ENCODE measurements around the gene TRPM8. TPM values are rescaled to one million over a fixed set of nuclear protein-coding genes. Genes with fewer than 3 reads are reported as not detected.

The TRPM8 gene
- polyA plus RNA-seq, 1 donor (not counting 4 experiments of a cell fraction or from before 2014, with no cell fraction given): 0.04 TPM

- peaks cover 6% of the 10 kb centered on the region for H3K4me1 ChIP-seq (ENCODE audit: control insufficient read depth, extremely low read depth, insufficient read depth, low read length)
- no peak overlapping the region for H3K4me3 ChIP-seq (ENCODE audit: control insufficient read depth in 2 of 3, extremely low read depth in 1 of 3, insufficient read depth in 2 of 3, low read depth in 1 of 3, low read length in 3 of 3)
- H4K20me1 ChIP-seq (ENCODE audit: control insufficient read depth, extremely low read depth, insufficient read depth, low read length): no peaks in the 10 kb centered on the region
- H3K36me3 ChIP-seq (ENCODE audit: control insufficient read depth in 2 of 2, extremely low read depth in 1 of 2, insufficient read depth in 2 of 2, low read length in 2 of 2): no peaks in the 10 kb centered on the region
- no peak overlapping the region for H2AFZ ChIP-seq (ENCODE audit: control insufficient read depth, low read length)
- TF ChIP-seq EZH2 (IDR thresholded peaks at IDR 0.05; ENCODE audit: low read length): no peak
- TF ChIP-seq CTCF (optimal IDR thresholded peaks at IDR 0.05 in 1 of 3, IDR thresholded peaks at IDR 0.05 in 1 of 3, conservative IDR thresholded peaks at IDR 0.05 in 1 of 3; ENCODE audit: extremely low read depth in 1 of 3, insufficient read depth in 2 of 3, low read length in 3 of 3): no peak
- H3K27ac ChIP-seq (ENCODE audit: control insufficient read depth, insufficient read depth, low read length): no peak overlapping the region
- DNase-seq (ENCODE audit: low read depth, low spot score) (no peak), FAIRE-seq (no peak)
- dilution Hi-C loops (cut with MboI; ENCODE audit: extremely low pct_ligation_motif_present, low sequenced_read_pairs): no loop called here
- no peaks in the 10 kb centered on the region for H3K27me3 ChIP-seq (ENCODE audit: control insufficient read depth, extremely low read depth, insufficient read depth, low read length)
- H3K9me1 ChIP-seq (ENCODE audit: control insufficient read depth, extremely low read depth, insufficient read depth, low read length): no peaks in the 10 kb centered on the region
- no peak overlapping the region for H3K9ac ChIP-seq (ENCODE audit: control insufficient read depth, extremely low read depth, insufficient read depth, low read length)
- H3K79me2 ChIP-seq (ENCODE audit: control insufficient read depth, insufficient read depth, low read length): no peaks in the 10 kb centered on the region
- no peak overlapping the region for H3K4me2 ChIP-seq (ENCODE audit: control insufficient read depth, extremely low read depth, insufficient read depth, low read depth, low read length)
- H3K9me3 ChIP-seq (ENCODE audit: control insufficient read depth, low read depth, low read length): peaks cover 2% of the 10 kb centered on the region
Observed at GRCh38 chr2:234020332-234020731, 103.2 kb downstream of the TRPM8 start.

GRCh38 chr2:234022424-234022823 lies 105.3 kb downstream of the TRPM8 start:
- Histone ChIP-seq H3K4me3 (ENCODE audit: control insufficient read depth in 2 of 3, extremely low read depth in 1 of 3, insufficient read depth in 2 of 3, low read depth in 1 of 3, low read length in 3 of 3) (no peak overlapping the region), H2AFZ (ENCODE audit: control insufficient read depth, low read length) (no peak overlapping the region), H4K20me1 (ENCODE audit: control insufficient read depth, extremely low read depth, insufficient read depth, low read length) (no peaks in the 10 kb centered on the region), H3K4me2 (ENCODE audit: control insufficient read depth, extremely low read depth, insufficient read depth, low read depth, low read length) (no peak overlapping the region), H3K27ac (ENCODE audit: control insufficient read depth, insufficient read depth, low read length) (no peak overlapping the region), H3K9ac (ENCODE audit: control insufficient read depth, extremely low read depth, insufficient read depth, low read length) (no peak overlapping the region), H3K36me3 (ENCODE audit: control insufficient read depth in 2 of 2, extremely low read depth in 1 of 2, insufficient read depth in 2 of 2, low read length in 2 of 2) (no peaks in the 10 kb centered on the region), H3K79me2 (ENCODE audit: control insufficient read depth, insufficient read depth, low read length) (no peaks in the 10 kb centered on the region), H3K9me1 (ENCODE audit: control insufficient read depth, extremely low read depth, insufficient read depth, low read length) (no peaks in the 10 kb centered on the region), H3K27me3 (ENCODE audit: control insufficient read depth, extremely low read depth, insufficient read depth, low read length) (no peaks in the 10 kb centered on the region), H3K4me1 (ENCODE audit: control insufficient read depth, extremely low read depth, insufficient read depth, low read length) (peaks cover 10% of the 10 kb centered on the region), H3K9me3 (ENCODE audit: control insufficient read depth, low read depth, low read length) (peaks cover 2% of the 10 kb centered on the region)
- DNase-seq (ENCODE audit: low read depth, low spot score) (no peak), FAIRE-seq (no peak)
- TF ChIP-seq EZH2 (IDR thresholded peaks at IDR 0.05; ENCODE audit: low read length) (no peak), CTCF (optimal IDR thresholded peaks at IDR 0.05 in 1 of 3, IDR thresholded peaks at IDR 0.05 in 1 of 3, conservative IDR thresholded peaks at IDR 0.05 in 1 of 3; ENCODE audit: extremely low read depth in 1 of 3, insufficient read depth in 2 of 3, low read length in 3 of 3) (no peak)
- dilution Hi-C loops (cut with MboI; ENCODE audit: extremely low pct_ligation_motif_present, low sequenced_read_pairs): no loop called here

Data from keratinocyte (primary cell).